GM12891 (cell line): ENCODE data around the gene DZIP3.

Experiments
- POLR2A ChIP-seq: IDR thresholded peaks from 2 replicates; pipeline ENCODE4 v1.6.1; 2011; ENCODE audit warnings: low read depth, low read length, control low read depth
- POLR2AphosphoS5 ChIP-seq: IDR thresholded peaks from 2 replicates; pipeline ENCODE4 v1.6.1; 2011; ENCODE audit warnings: low read depth, low read length, control low read depth
- POU2F2 ChIP-seq: IDR thresholded peaks from 2 replicates; pipeline ENCODE4 v1.6.1; 2011; ENCODE audit warnings: low read depth, mild to moderate bottlenecking, control low read depth, low read length, moderate library complexity
- SPI1 ChIP-seq: IDR thresholded peaks from 2 replicates; pipeline ENCODE4 v1.6.1; 2011; ENCODE audit warnings: low read depth, low read length, control low read depth
- TAF1 ChIP-seq: IDR thresholded peaks from 2 replicates; pipeline ENCODE4 v1.6.1; 2011; ENCODE audit warnings: low read depth, low read length, control low read depth

DNA sequence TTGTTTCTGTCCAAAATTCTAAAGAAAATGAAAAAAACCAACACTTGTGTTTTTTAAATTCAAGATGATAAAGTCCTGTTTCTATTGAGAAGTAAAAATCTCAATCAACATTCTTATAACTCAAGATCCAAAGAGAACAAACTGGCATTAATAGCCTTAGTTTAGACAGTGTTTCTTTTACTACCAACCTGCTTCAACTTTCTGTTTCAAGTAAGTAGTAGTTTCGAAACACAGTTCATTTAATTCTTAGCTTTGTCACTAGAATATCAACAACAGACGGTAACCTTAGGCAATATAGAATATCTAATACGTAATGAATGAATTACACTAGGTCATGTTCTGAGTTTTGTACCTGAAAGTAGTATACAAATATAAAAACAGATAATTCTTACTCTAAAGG is 24.0 kb upstream of the DZIP3 start:
- no peak for TF ChIP-seq POLR2A
- TF ChIP-seq POU2F2, result no peak
- TF ChIP-seq SPI1, result no peak
- no peak for TF ChIP-seq POLR2AphosphoS5
- TF ChIP-seq TAF1, result no peak
